GM13977 (cell line): Measurements from ENCODE around the gene ADAMTS12.
A peak's percentile ranks its signal among the peaks of the same experiment; 100 is the strongest.

Source experiments
- DNase-seq: peaks from one replicate; pipeline ENCODE4 v3.0.0; 2012; ENCODE audit warnings: low spot score
- CTCF ChIP-seq: IDR thresholded peaks from 2 replicates; pipeline ENCODE4 v1.5.1; 2012; ENCODE audit warnings: mild to moderate bottlenecking, control low read depth; ENCODE audit not compliant: insufficient read depth; ENCODE audit errors: extremely low read depth, missing control alignments
- in situ Hi-C: fragments of 300-500 bp; cut with MboI; formaldehyde crosslinking; loops from one replicate; pipeline ENCODE4 v1.12.0; 2022; ENCODE audit warnings: low sequenced_read_pairs, low pct_unique_long_range_greater_than_20kb, mixed read lengths, inconsistent platforms; ENCODE audit not compliant: unreplicated experiment

ADAMTS12 gene

DNA sequence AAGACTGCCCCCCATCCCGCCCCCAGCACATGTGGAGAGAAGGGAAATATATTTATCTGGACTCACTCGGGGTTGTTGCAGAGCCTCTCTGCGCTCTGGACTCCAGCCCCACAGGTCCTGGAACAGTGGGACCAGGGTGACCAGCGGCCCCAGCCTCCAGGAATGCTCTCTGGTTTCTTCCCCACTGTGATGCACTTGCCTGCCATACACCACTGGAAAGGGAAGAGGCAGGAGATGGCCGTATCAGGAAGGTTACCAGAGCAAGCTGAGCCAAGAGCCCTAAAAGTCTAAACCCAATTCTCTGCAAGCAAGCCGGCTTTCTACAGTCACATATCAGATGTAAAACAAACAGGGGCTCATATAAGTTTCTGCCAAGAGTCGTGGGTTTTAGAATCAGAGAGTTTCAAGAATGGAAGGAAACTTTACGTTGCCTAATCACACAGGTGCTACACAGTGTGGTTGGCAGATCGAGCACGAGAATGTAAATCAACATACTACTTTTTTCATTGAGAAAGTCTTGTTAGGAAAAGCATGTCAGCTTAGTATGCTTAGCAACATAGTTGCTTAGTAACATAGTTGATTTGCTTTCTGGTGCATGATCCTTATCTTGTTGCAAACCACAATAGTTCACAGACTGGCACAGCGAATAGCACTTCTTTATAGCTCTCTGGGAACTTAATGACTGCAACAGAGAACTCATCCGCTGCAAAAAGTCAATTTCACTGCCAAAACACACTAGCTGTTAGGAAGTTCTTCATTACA lies 249.9 kb downstream of the ADAMTS12 start:
- DNase-seq = peak; percentile 14
- TF ChIP-seq CTCF = no peak
- in situ Hi-C loops = no loop called here

- no peak for TF ChIP-seq CTCF
- in situ Hi-C loops = no loop called here
- no peak for DNase-seq
These were observed 252.3 kb downstream of the ADAMTS12 start for GRCh38 chr5:33639474-33639873.

DNA sequence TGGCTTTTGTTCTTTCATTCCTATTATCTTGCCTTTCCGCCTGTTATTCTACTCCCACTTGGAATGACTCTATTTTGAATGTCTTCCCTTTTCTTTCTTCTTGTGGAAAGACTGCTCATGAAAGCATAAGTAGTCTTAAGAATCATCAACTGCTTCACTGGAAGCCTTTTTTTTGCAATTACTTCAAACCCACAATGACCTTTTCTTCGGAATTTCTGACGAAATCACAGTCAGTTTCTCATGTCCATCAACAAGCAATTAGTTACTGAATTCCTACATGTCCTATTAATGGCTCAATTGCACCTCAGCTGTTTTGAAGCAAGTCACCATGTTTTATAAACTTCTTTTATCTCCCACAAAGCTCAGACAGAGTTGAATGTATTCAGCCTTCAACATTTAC lies 254.8 kb downstream of the ADAMTS12 start:
- in situ Hi-C loops = no loop called here
- TF ChIP-seq CTCF = no peak
- no peak for DNase-seq

- no peak for TF ChIP-seq CTCF
- DNase-seq = no peak
- in situ Hi-C loops = no loop called here
These were observed 256.2 kb downstream of the ADAMTS12 start for GRCh38 chr5:33635582-33635981.

- DNase-seq = no peak
- TF ChIP-seq CTCF = no peak
- in situ Hi-C loops = no loop called here
These were observed 258.1 kb downstream of the ADAMTS12 start for GRCh38 chr5:33633699-33634098.

- in situ Hi-C loops = no loop called here
- no peak for TF ChIP-seq CTCF
- DNase-seq = peak; percentile 14
These were observed 260.0 kb downstream of the ADAMTS12 start for GRCh38 chr5:33631786-33632185.
